Caco-2 (cell line): ENCODE results near the gene OTUD4. TPM values are rescaled to one million over a fixed set of nuclear protein-coding genes. Genes with fewer than 3 reads are reported as not detected.

Experiments used
- BruUV-seq: library from RNA; stranded (reverse); fragments of 400-500 nt; replicated peaks from 2 replicates; lab custom pipeline; 2021; lab: Mats Ljungman, UMichigan
- CTCF ChIA-PET: fragments of 300-600 bp; sonication (Branson Sonifier 250); formaldehyde crosslinking; loops from one replicate; lab custom pipeline; 2022; ENCODE audit warnings: antibody characterized with exemption; lab: Charles Lee
- POLR2A ChIA-PET: fragments of 300-600 bp; sonication (Branson Sonifier 250); formaldehyde crosslinking; loops from one replicate; lab custom pipeline; 2022; ENCODE audit warnings: antibody characterized with exemption; lab: Charles Lee
- DNase-seq, 2 experiments: peaks; one replicate each; pipeline versions ENCODE4 v3.0.0 to v3.0.0-alpha.2; 2020 to 2022
- H3K27me3 ChIP-seq: replicated peaks from 2 replicates; pipeline ENCODE4 v1.6.0; 2011; ENCODE audit warnings: low read length; ENCODE audit not compliant: control insufficient read depth, insufficient read depth
- H3K36me3 ChIP-seq: 2 replicates; pipeline ENCODE4 v1.5.1; 2011; ENCODE audit warnings: low read length; ENCODE audit not compliant: control insufficient read depth, insufficient read depth
- H3K4me1 ChIP-seq: fragments of 250-450 bp; sonication (Bioruptor Pico); 2 replicates; pipeline ENCODE4 v1.5.1; 2020; ENCODE audit warnings: mild to moderate bottlenecking
- H3K4me3 ChIP-seq: 2 replicates; pipeline ENCODE4 v1.5.1; 2011; ENCODE audit warnings: low read depth, mild to moderate bottlenecking, control low read depth, low read length
- H3K9me3 ChIP-seq: fragments of 250-450 bp; sonication (Bioruptor Pico); 2 replicates; pipeline ENCODE4 v1.5.1; 2020; ENCODE audit warnings: mild to moderate bottlenecking, moderate library complexity
- H3K27ac Mint-ChIP-seq: one replicate; pipeline ENCODE4 v1.8.0; 2022; ENCODE audit warnings: mixed read lengths; ENCODE audit not compliant: unreplicated experiment
- H3K27me3 Mint-ChIP-seq: one replicate; pipeline ENCODE4 v1.8.0; 2022; ENCODE audit warnings: mixed read lengths; ENCODE audit not compliant: insufficient read depth, unreplicated experiment
- H3K36me3 Mint-ChIP-seq: one replicate; pipeline ENCODE4 v1.8.0; 2022; ENCODE audit warnings: mild to moderate bottlenecking, mixed read lengths; ENCODE audit not compliant: insufficient read depth, unreplicated experiment
- H3K4me1 Mint-ChIP-seq: one replicate; pipeline ENCODE4 v1.8.0; 2022; ENCODE audit warnings: low read depth, mixed read lengths; ENCODE audit not compliant: unreplicated experiment
- H3K4me3 Mint-ChIP-seq: one replicate; pipeline ENCODE4 v1.8.0; 2022; ENCODE audit warnings: mild to moderate bottlenecking, moderate library complexity, mixed read lengths; ENCODE audit not compliant: unreplicated experiment
- H3K9me3 Mint-ChIP-seq: one replicate; pipeline ENCODE4 v1.8.0; 2022; ENCODE audit warnings: mixed read lengths; ENCODE audit not compliant: unreplicated experiment
- intact Hi-C: fragments of 100-400 bp; cut with micrococcal nuclease; formaldehyde crosslinking; loops from one replicate; pipeline ENCODE4 v1.10.0; 2022; ENCODE audit not compliant: unreplicated experiment
- total RNA-seq: library from RNA; stranded (reverse); gene quantifications from 2 replicates; pipeline ENCODE4 v1.2.3, GENCODE V29; 2022
- TF ChIP-seq, protein P1 (sequence below), 2 experiments: fragments of 200-600 bp in 1 of 2; IDR thresholded peaks; 1 replicate in 1 of 2; 2 replicates in 1 of 2; pipeline versions ENCODE4 v1.5.1 to v1.8.0; 2011 to 2022; ENCODE audit warnings: antibody characterized with exemption in 1 of 2, control low read depth in 1 of 2, inconsistent platforms in 1 of 2, low read depth in 1 of 2, low read length in 1 of 2, mild to moderate bottlenecking in 1 of 2, moderate library complexity in 1 of 2; ENCODE audit not compliant: insufficient read depth in 1 of 2, severe bottlenecking in 1 of 2, unreplicated experiment in 1 of 2

OTUD4 gene
- total RNA-seq, 1 experiment from 2014 or later = 34.5 TPM

DNA sequence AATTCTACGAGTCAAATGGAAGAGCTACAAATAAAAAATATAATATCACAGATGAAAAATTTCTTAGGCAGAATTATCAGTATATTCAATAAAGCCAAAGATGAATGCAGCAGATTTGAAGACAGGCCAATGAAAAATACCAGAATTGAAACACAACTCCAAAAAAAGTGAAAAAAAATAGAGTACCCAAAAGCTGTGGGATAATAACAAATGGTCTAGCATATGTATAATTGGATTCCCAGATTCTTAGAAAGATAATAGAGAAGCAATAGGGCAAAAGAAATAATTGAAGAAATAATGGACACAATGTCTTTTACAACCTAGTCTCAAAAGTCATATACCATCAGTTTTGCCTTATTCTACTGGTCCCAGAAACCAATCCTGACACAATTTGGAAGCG, 86.8 kb downstream of the OTUD4 start:
- TF ChIP-seq, protein P1, sequence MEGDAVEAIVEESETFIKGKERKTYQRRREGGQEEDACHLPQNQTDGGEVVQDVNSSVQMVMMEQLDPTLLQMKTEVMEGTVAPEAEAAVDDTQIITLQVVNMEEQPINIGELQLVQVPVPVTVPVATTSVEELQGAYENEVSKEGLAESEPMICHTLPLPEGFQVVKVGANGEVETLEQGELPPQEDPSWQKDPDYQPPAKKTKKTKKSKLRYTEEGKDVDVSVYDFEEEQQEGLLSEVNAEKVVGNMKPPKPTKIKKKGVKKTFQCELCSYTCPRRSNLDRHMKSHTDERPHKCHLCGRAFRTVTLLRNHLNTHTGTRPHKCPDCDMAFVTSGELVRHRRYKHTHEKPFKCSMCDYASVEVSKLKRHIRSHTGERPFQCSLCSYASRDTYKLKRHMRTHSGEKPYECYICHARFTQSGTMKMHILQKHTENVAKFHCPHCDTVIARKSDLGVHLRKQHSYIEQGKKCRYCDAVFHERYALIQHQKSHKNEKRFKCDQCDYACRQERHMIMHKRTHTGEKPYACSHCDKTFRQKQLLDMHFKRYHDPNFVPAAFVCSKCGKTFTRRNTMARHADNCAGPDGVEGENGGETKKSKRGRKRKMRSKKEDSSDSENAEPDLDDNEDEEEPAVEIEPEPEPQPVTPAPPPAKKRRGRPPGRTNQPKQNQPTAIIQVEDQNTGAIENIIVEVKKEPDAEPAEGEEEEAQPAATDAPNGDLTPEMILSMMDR (IDR thresholded peaks at IDR 0.05; ENCODE audit: insufficient read depth in 1 of 2, low read depth in 1 of 2, low read length in 1 of 2, severe bottlenecking in 1 of 2, unreplicated experiment in 1 of 2) = no peak
- Histone ChIP-seq H3K36me3 (peaks cover 3% of the 10 kb centered on the region), H3K4me3 (no peak overlapping the region), H3K4me1 (no peaks in the 10 kb centered on the region), H3K9me3 (no peaks in the 10 kb centered on the region), H3K27me3 (no peaks in the 10 kb centered on the region)
- peaks cover 59% of the 10 kb centered on the region for H3K36me3 Mint-ChIP-seq
- ChIA-PET CTCF (no interaction called here), POLR2A (no interaction called here)
- H3K4me1 Mint-ChIP-seq = no peaks in the 10 kb centered on the region
- no peak overlapping the region for H3K27ac Mint-ChIP-seq
- BruUV-seq = no TSS peak
- DNase-seq = no peak
- H3K9me3 Mint-ChIP-seq = peaks cover 26% of the 10 kb centered on the region
- H3K27me3 Mint-ChIP-seq = no peaks in the 10 kb centered on the region
- intact Hi-C loops = no loop called here
- H3K4me3 Mint-ChIP-seq = no peak overlapping the region

DNA sequence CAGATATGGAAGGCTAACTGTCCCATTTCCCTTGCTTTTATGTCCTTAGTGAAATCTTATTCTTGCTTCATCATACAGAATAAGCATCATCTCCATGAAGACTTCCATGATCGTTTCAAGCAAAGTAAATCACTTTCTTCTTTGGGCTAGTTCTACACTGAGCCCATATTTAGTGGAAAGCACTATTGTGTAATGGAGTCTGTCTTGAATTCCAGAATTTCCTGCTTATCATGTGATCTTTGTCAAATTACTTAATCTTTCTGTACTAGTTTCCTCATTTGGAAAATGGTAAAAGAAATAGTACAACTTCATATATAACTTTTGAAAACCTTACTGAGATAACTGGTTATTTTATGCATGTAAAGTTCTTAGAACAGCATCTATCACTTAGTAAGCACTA, 90.0 kb downstream of the OTUD4 start:
- Histone ChIP-seq H3K9me3 (no peaks in the 10 kb centered on the region), H3K27me3 (no peaks in the 10 kb centered on the region), H3K36me3 (peaks cover 3% of the 10 kb centered on the region), H3K4me3 (no peak overlapping the region), H3K4me1 (no peaks in the 10 kb centered on the region)
- Mint-ChIP-seq H3K36me3 (peaks cover 56% of the 10 kb centered on the region), H3K4me3 (no peak overlapping the region), H3K27ac (no peak overlapping the region), H3K4me1 (no peaks in the 10 kb centered on the region), H3K27me3 (no peaks in the 10 kb centered on the region), H3K9me3 (peaks cover 26% of the 10 kb centered on the region)
- DNase-seq = no peak
- no TSS peak for BruUV-seq
- intact Hi-C loops = no loop called here
- POLR2A ChIA-PET = no interaction called here
- TF ChIP-seq, protein P1 (IDR thresholded peaks at IDR 0.05; ENCODE audit: insufficient read depth in 1 of 2, low read depth in 1 of 2, low read length in 1 of 2, severe bottlenecking in 1 of 2, unreplicated experiment in 1 of 2) = no peak
- CTCF ChIA-PET = no interaction called here

DNA sequence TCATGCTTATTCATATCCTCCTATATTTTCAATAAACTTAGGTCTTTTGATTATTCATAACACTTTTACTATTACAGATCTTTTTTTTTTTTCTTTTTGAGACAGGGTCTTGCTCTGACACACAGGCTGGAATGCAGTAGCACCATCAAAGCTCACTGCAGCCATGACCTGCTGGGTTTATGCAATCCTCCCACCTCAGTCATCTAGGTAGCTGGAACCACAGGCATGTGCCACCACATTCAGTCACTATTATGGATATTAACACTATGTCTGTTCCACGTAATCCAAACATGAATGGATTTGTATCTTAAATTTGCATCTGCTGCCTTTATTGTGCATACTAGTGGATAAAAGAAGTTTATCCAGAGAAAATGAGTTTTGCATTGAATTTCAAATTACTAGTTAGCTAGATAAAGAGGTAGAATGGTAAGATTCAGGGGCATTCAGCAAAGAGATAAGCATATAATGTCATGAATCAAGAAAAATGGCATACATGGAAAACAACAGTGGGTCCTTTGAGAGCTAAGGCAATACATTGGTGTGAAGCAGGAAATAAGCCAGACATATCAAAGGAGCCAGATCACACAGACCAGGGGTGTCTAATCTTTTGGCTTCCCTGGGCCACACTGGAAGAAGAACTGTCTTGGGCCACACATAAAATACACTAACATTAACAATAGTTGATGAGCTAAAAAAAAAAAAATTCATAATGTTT, 96.3 kb downstream of the OTUD4 start:
- Histone ChIP-seq H3K4me1 (no peaks in the 10 kb centered on the region), H3K4me3 (no peak overlapping the region), H3K9me3 (no peaks in the 10 kb centered on the region), H3K27me3 (no peaks in the 10 kb centered on the region), H3K36me3 (no peaks in the 10 kb centered on the region)
- Mint-ChIP-seq H3K27me3 (no peaks in the 10 kb centered on the region), H3K9me3 (no peaks in the 10 kb centered on the region), H3K27ac (no peak overlapping the region), H3K4me1 (no peaks in the 10 kb centered on the region), H3K36me3 (peaks cover 23% of the 10 kb centered on the region), H3K4me3 (no peak overlapping the region)
- intact Hi-C loops = no loop called here
- ChIA-PET CTCF (no interaction called here), POLR2A (interaction anchor here (1.6 kb wide), 1 partner anchor 14 kb away, joined by 5 read pairs; the partner anchor contains the start of genes ABCE1 and ANAPC10)
- TF ChIP-seq, protein P1 (IDR thresholded peaks at IDR 0.05; ENCODE audit: insufficient read depth in 1 of 2, low read depth in 1 of 2, low read length in 1 of 2, severe bottlenecking in 1 of 2, unreplicated experiment in 1 of 2) = no peak
- DNase-seq = no peak
- no TSS peak for BruUV-seq

Other genes with a start within 250 kb of the OTUD4 start
- gene ANAPC10, start 82.4 kb downstream of the OTUD4 start, total RNA-seq = 24.2 and 26.9 TPM in 2 replicates
- gene ABCE1, start 82.3 kb downstream of the OTUD4 start, total RNA-seq = 96.7 and 100 TPM in 2 replicates